Mesodermal cell (in vitro differentiated cells): Measurements from ENCODE around the gene TXNDC2.

ENCODE experiments used
- H3K27ac ChIP-seq: 2 replicates; pipeline ENCODE4 v1.7.0; 2013; ENCODE audit warnings: mild to moderate bottlenecking, low read depth, low read length, moderate library complexity; ENCODE audit not compliant: severe bottlenecking
- H3K36me3 ChIP-seq: 2 replicates; pipeline ENCODE4 v1.7.1; 2013; ENCODE audit warnings: mild to moderate bottlenecking, low read length, moderate library complexity; ENCODE audit not compliant: control insufficient read depth, insufficient read depth
- H3K4me1 ChIP-seq: one replicate; pipeline ENCODE4 v1.7.1; 2013; ENCODE audit warnings: mild to moderate bottlenecking, low read length; ENCODE audit not compliant: insufficient read depth, control insufficient read depth, poor library complexity, severe bottlenecking
- H3K4me3 ChIP-seq: 2 replicates; pipeline ENCODE4 v1.7.0; 2013; ENCODE audit warnings: low read length, control low read depth, mild to moderate bottlenecking; ENCODE audit not compliant: insufficient read depth, poor library complexity, severe bottlenecking; ENCODE audit errors: extremely low read depth
- H3K9me3 ChIP-seq: 2 replicates; pipeline ENCODE4 v1.7.1; 2013; ENCODE audit warnings: mild to moderate bottlenecking, low read length, moderate library complexity; ENCODE audit not compliant: control insufficient read depth
- WGBS, 2 experiments: methylation state at CpG; one replicate each; pipeline ENCODE4 v1.1.5; 2013; ENCODE audit warnings: missing lambda C conversion rate in 2 of 2; ENCODE audit not compliant: insufficient coverage in 2 of 2; 5-methylcytosine and 5-hydroxymethylcytosine counted together

Gene TXNDC2

DNA sequence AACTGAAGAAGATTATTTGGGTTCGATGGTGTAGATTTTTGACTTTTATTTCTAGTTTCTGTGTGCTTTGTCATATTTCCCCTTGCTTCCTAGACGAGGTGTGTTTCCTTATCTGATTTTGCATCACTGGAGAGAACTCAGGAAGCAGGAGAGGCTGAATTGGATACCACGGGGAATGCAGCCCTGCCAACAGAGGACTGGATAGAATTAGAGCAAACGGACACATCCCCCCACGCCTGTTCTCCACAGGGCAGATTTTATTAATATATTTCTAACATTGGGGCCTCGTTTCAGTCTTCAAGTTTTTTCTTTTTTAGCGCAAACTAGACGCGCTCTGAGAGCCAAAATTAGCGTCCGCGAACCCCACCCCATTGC lies 27.4 kb downstream of the TXNDC2 start:
- Histone ChIP-seq H3K9me3 (no peaks in the 10 kb centered on the region), H3K4me1 (peaks cover 12% of the 10 kb centered on the region), H3K4me3 (peak overlapping the region; percentile 99), H3K27ac (peak overlapping the region; percentile 95), H3K36me3 (peaks cover 4% of the 10 kb centered on the region)
- WGBS, 2 experiments, result 2 to 10% methylated on average over 8 of the region's 12 CpGs

DNA sequence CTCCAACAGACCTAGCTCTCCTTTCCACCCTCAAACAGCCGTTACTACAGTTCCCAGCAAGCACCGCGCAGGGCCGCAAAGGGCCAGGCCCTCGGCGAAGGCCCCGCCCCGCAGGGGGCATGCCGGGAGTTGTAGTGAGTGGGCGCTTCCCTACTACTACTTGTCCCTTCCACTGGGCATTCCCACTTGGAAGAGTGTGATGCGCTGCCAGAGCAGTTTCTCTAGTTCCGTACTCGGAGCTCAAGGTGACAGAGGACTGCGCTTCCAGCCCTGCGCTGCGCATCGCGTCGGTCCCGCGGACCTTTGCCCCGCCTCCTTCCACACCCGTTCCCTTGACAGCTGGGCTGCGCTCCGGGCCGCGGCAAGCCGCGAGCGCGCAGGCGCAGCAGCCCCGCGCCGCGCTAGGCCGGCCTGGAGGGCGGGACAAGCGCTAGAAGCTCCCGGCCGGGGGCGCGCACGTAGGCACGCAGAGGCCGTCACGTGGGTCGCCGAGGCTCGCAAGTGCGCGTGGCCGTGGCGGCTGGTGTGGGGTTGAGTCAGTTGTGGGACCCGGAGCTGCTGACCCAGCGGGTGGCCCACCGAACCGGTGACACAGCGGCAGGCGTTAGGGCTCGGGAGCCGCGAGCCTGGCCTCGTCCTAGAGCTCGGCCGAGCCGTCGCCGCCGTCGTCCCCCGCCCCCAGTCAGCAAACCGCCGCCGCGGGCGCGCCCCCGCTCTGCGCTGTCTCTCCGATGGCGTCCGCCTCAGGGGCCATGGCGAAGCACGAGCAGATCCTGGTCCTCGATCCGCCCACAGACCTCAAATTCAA lies 28.0 kb downstream of the TXNDC2 start, which contains the start of gene VAPA:
VAPA (plus strand) TSS at position 491 of the 808 bp plus-strand sequence; CDS start at position 732, 241 bp downstream.
- 0% methylated on average over 19 to 73 of the region's 87 CpGs for WGBS, 2 experiments
- H3K36me3 ChIP-seq, result peaks cover 4% of the 10 kb centered on the region
- peak within 1 kb of the TSS; percentile 99 for H3K4me3 ChIP-seq

DNA sequence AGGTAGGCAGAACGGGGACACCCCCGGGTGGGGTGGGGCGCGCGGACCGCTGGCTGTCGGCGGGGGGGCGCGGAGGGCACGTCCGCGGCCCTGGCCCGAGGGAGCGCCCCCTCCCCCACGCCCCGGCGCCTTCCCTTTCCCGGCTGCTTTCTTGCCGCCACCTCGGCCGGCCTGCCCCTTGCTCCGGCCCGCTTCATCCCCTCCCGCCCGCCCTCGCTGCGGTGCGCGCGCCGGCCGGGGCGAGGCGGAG lies 28.5 kb downstream of the TXNDC2 start:
- Histone ChIP-seq H3K27ac (peak overlapping the region; percentile 95), H3K9me3 (no peaks in the 10 kb centered on the region), H3K4me1 (peaks cover 17% of the 10 kb centered on the region), H3K4me3 (peak overlapping the region; percentile 99), H3K36me3 (peaks cover 4% of the 10 kb centered on the region)
- 0% methylated on average over 2 to 27 of the region's 35 CpGs for WGBS, 2 experiments

More for the DNA sequence above, 28.0 kb downstream of the TXNDC2 start, which contains the start of gene VAPA:
- no peaks in the 10 kb centered on the region for H3K9me3 ChIP-seq
- H3K27ac ChIP-seq, result peak within 1 kb of the TSS; percentile 95
- H3K4me1 ChIP-seq, result peaks cover 17% of the 10 kb centered on the region

DNA sequence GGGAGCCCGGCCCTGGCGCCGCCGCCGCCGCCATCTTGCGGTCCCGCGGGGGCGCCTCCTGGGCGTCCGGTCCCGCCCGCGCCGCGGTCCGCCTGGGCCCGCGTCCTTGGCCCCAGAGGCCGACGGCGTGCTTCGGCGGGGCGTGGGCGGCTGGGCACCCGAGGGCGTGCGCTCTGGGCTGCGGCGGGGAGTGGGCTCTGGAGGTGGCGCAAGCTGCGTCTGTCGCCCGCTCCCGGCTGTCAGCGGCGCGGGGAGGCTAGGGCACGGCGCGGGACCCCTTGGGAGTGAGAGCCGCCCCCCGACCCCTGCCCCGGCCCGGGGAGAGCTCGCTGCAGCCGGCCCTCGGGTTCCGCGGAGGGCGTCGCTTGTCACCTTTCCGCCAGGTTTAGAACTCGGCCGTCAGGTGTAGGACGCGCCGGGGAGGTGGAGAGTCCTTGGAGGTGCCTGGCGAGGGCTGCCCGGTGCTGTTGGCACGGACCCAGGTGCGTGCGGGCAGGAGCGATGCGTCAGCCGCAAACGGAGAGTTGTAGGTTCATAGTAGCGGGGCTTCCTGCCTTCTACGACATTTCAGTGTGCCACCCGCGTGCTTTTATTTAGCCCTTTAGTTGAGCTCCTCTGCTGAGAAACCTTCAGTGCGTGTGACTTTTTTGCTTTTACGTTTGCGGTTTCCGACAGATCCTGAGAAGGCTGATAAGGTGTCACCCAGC lies 29.0 kb downstream of the TXNDC2 start:
- WGBS, 2 experiments, result 0 to 1% methylated on average over 61 to 73 of the region's 77 CpGs
- no peaks in the 10 kb centered on the region for H3K9me3 ChIP-seq
- peak overlapping the region; percentile 99 for H3K4me3 ChIP-seq
- H3K4me1 ChIP-seq, result peaks cover 17% of the 10 kb centered on the region
- H3K36me3 ChIP-seq, result peaks cover 4% of the 10 kb centered on the region
- H3K27ac ChIP-seq, result peak overlapping the region; percentile 95

DNA sequence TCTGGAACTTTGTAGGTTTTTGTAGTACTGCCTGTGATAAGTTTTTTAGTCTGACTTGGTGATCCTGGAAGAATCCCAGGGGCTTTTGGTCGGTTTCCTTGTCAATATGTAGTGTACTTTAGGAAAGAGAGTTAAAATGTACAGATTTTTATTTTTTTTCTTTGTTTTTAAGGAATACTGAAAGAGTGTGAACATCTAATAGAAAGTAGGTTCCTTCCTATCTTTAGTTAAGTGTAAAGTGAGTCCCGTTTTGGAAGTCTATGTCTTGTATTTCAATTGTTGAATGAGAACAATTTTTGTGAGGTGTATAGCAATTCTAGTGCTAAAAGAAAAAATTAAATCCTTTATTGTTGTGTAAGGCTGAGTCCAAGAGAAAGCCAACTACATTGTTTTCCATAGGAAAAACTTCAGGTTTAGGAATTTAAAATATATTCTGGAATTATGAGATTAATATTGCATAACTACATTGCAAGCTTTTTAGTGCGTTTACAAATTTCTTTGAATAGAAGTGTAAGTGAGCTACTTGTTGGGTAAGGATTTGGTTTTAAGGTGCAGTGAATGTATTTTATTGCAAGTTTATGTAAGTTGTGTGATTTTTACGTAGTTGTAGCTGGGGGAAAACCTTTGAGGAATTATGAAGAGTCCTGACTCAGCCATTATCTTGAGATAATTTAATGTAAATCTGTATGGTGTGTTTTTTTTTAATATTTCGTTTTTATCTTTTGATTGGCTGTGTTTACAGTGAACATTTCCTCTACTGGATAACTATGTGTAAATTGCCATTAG lies 29.7 kb downstream of the TXNDC2 start:
- WGBS, 2 experiments, result 27 to 29% methylated on average over 4 of the region's 5 CpGs
- Histone ChIP-seq H3K9me3 (no peaks in the 10 kb centered on the region), H3K4me1 (peaks cover 17% of the 10 kb centered on the region), H3K27ac (peak overlapping the region; percentile 95), H3K36me3 (peaks cover 4% of the 10 kb centered on the region), H3K4me3 (peak overlapping the region; percentile 99)

DNA sequence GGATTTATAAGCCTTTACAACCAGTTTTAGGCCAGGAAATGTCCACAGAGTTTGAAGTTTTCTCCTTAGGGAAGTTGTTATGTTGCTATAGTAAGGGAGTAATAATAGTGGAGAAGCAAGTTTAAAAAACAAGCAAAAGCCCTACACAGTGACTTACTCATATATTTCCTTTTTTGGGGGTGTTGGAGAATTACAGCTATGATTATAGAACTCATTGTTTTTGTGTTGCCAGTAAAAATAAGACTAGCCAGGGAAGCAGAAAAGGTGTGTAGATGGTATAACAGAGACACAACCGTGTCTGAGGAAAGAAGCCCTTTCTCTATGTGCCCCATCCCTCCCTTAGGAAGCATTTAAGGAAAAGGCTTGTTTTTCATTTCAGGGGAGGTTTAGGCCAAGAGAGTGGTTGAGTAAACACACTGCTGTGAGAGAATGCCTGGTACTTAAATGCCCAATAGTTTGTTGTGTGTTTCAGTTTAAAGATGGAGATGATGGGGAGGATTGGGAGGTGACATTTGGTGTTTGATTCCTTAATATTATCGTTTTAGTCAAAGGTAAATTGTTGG lies 30.4 kb downstream of the TXNDC2 start:
- H3K9me3 ChIP-seq, result no peaks in the 10 kb centered on the region
- WGBS, 2 experiments, result 0% methylated on average over 1 of the region's 2 CpGs; no CpG with 5 or more reads in 1 of the 2 experiments
- peak overlapping the region; percentile 99 for H3K4me3 ChIP-seq
- peaks cover 4% of the 10 kb centered on the region for H3K36me3 ChIP-seq
- H3K27ac ChIP-seq, result peak overlapping the region; percentile 65
- H3K4me1 ChIP-seq, result peaks cover 17% of the 10 kb centered on the region

DNA sequence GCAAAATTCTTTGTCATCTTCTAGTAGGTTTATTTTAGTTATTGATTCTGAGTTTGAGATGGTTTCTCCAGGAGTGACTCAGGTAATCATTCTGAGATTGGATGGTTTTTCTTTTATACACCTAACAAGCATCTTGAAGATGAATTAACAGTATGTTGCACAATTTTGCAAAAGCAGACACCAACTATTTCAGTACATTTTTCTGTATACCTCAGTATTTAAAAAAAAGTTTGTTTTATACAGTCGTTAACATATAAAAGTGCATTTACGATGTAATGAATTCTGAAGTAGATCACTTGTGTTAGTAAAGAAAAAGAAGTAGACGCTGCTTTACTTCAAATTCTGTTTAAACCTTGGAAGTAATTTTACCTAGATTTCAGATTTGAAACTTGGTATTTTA lies 31.0 kb downstream of the TXNDC2 start:
- H3K9me3 ChIP-seq, result no peaks in the 10 kb centered on the region
- peaks cover 4% of the 10 kb centered on the region for H3K36me3 ChIP-seq
- no peak overlapping the region for H3K27ac ChIP-seq
- peaks cover 17% of the 10 kb centered on the region for H3K4me1 ChIP-seq
- H3K4me3 ChIP-seq, result no peak overlapping the region
- WGBS, 2 experiments, result no CpG with 5 or more reads among the region's 3 CpGs

DNA sequence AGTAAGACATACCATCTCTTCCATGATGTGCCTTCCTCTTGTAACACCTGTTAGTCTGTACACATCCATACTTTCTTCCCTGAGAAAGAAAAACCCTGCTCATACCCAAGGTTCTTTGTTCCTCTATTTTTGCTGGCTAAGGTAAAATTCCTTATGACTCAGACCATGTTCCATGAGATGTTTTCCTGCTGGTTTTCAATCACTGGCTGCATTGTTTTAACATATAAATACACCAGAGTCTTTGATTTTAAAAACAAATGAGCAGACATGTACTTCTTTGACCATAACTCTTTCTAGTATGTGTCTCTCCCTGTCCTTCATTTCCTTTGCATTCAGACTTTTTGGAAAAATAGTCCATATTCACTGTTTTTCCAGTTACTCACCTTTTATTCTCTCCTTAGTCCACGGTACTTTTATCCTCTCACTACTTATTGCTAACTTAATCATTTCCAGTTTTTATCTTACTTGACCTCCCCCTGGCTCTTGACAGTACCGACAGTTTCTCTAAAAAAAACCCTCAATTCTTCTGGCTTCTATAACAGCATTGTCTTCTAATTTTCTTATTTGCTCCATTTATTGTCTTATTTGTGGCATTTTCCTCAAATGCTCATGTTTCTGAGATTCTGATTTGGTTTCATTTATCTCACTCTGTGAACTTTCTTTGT lies 32.4 kb downstream of the TXNDC2 start:
- Histone ChIP-seq H3K9me3 (no peaks in the 10 kb centered on the region), H3K4me3 (no peak overlapping the region), H3K36me3 (peaks cover 4% of the 10 kb centered on the region), H3K27ac (peak overlapping the region; percentile 86), H3K4me1 (peaks cover 13% of the 10 kb centered on the region)
- WGBS, 2 experiments, result 55 to 71% methylated on average over 1 to 2 of the region's 2 CpGs

DNA sequence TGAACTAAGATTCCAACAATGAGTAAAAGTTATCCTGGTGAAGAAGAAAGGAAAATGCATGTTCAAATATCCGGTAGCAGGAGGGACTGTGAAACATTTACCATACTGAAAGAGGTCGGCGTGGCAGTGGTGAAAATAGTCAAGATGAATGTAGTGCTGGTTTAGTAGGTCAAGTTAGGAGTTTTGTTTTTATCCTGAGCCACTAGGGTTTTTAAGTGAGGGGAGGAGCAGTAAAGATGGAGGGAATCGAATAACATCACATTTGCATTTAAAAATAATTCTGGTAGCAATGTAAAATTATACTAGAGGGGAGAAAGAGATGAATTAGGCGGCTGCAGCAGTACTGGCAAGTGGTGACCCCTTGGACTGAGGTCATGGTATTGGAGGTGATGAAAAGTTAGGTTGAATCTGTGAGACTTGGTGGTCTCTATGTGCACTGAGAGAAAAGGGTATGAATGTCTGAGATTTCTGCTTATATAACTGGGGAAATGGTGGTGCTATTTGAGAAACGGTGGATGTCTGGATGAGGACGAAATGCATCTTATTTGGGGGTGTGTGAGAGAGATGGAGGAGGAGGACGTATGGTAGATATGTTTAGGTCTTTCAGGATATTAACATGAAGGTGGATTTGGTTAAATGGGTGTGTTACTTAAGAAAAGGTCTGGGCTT lies 33.9 kb downstream of the TXNDC2 start:
- Histone ChIP-seq H3K9me3 (no peaks in the 10 kb centered on the region), H3K4me1 (peaks cover 18% of the 10 kb centered on the region), H3K4me3 (no peak overlapping the region), H3K36me3 (peaks cover 4% of the 10 kb centered on the region), H3K27ac (no peak overlapping the region)
- WGBS, 2 experiments, result 86 to 87% methylated on average over 7 of the region's 8 CpGs
